GM12878 (cell line): Measurements from ENCODE around the gene GAMT. TPM values are rescaled to one million over a fixed set of nuclear protein-coding genes. Genes with fewer than 3 reads are reported as not detected.

Experiments
- BACH1 ChIP-seq: fragments of 450-650 bp; IDR thresholded peaks from 2 replicates; pipeline ENCODE4 v1.6.1; 2017; ENCODE audit warnings: mild to moderate bottlenecking, borderline replicate concordance
- CHD1 ChIP-seq: IDR thresholded peaks from 2 replicates; pipeline ENCODE4 v1.6.1; 2012; ENCODE audit warnings: low read depth, low read length, improper control_type of control experiment
- ETV6 ChIP-seq, 2 experiments: fragments of 450-650 bp in 1 of 2; IDR thresholded peaks in 1 of 2; conservative IDR thresholded peaks in 1 of 2; 2 replicates each; pipeline ENCODE4 v1.6.1; 2014; ENCODE audit warnings: antibody characterized with exemption in 1 of 2, borderline replicate concordance in 1 of 2, low read depth in 1 of 2, mild to moderate bottlenecking in 1 of 2, moderate library complexity in 1 of 2
- LARP7 ChIP-seq: fragments of 450-650 bp; IDR thresholded peaks from 2 replicates; pipeline ENCODE4 v1.6.1; 2017; ENCODE audit warnings: mild to moderate bottlenecking
- MEF2A ChIP-seq: IDR thresholded peaks from 2 replicates; pipeline ENCODE4 v1.6.1; 2011; ENCODE audit warnings: low read depth, mild to moderate bottlenecking, low read length, moderate library complexity; ENCODE audit not compliant: insufficient read depth
- NFIC ChIP-seq: IDR thresholded peaks from 2 replicates; pipeline ENCODE4 v1.6.1; 2012; ENCODE audit warnings: low read depth, mild to moderate bottlenecking, inconsistent platforms, low read length, moderate library complexity
- NR2C2 ChIP-seq: IDR thresholded peaks from 2 replicates; pipeline ENCODE4 v1.6.1; 2011; ENCODE audit warnings: borderline replicate concordance, low read depth; ENCODE audit not compliant: control insufficient read depth, insufficient read length
- NRF1 ChIP-seq: conservative IDR thresholded peaks from 2 replicates; pipeline ENCODE4 v1.6.1; 2011; ENCODE audit warnings: mild to moderate bottlenecking, low read depth, low read length, improper control_type of control experiment
- PKNOX1 ChIP-seq: fragments of 450-650 bp; IDR thresholded peaks from 2 replicates; pipeline ENCODE4 v1.6.1; 2016; ENCODE audit warnings: mild to moderate bottlenecking
- POU2F2 ChIP-seq: IDR thresholded peaks from 3 replicates; pipeline ENCODE4 v1.6.1; 2011; ENCODE audit warnings: low read depth, mild to moderate bottlenecking, low read length, borderline replicate concordance
- RAD51 ChIP-seq: fragments of 450-650 bp; IDR thresholded peaks from 2 replicates; pipeline ENCODE4 v1.6.1; 2016; ENCODE audit warnings: moderate library complexity, mild to moderate bottlenecking, inconsistent platforms
- RBBP5 ChIP-seq: fragments of 200-600 bp; sonication (generic); conservative IDR thresholded peaks from 2 replicates; pipeline ENCODE4 v1.6.1; 2016
- SP1 ChIP-seq: IDR thresholded peaks from one replicate; pipeline ENCODE4 v1.6.1; 2011; ENCODE audit warnings: low read depth, low read length
- TARDBP ChIP-seq: IDR thresholded peaks from 2 replicates; pipeline ENCODE4 v1.6.1; 2016; ENCODE audit warnings: borderline replicate concordance
- TBL1XR1 ChIP-seq: IDR thresholded peaks from 2 replicates; pipeline ENCODE4 v1.6.1; 2012; ENCODE audit warnings: low read depth, low read length, improper control_type of control experiment
- USF1 ChIP-seq: IDR thresholded peaks from 2 replicates; pipeline ENCODE4 v1.6.1; 2011; ENCODE audit warnings: borderline replicate concordance, low read depth, mild to moderate bottlenecking, moderate library complexity, mixed read lengths, low read length; ENCODE audit not compliant: insufficient read depth; ENCODE audit errors: extremely low read length
- WRNIP1 ChIP-seq: IDR thresholded peaks from 2 replicates; pipeline ENCODE4 v1.6.1; 2011; ENCODE audit warnings: low read depth, low read length, improper control_type of control experiment, borderline replicate concordance
- YBX1 ChIP-seq: fragments of 450-650 bp; IDR thresholded peaks from 2 replicates; pipeline ENCODE4 v1.6.1; 2016; ENCODE audit warnings: antibody characterized with exemption
- ZNF384 ChIP-seq: IDR thresholded peaks from 2 replicates; pipeline ENCODE4 v1.6.1; 2012; ENCODE audit warnings: low read depth, mild to moderate bottlenecking, low read length, improper control_type of control experiment, borderline replicate concordance
- ZNF592 ChIP-seq: fragments of 450-650 bp; IDR thresholded peaks from 2 replicates; pipeline ENCODE4 v1.6.1; 2017; ENCODE audit warnings: mild to moderate bottlenecking, moderate library complexity
- polyA plus RNA-seq, 11 experiments: library from polyadenylated mRNA; depleted of rRNA in 4 of 11; unstranded in 6 of 11; stranded (reverse) in 5 of 11; fragments of >200 nt; fragmentation: Nextera tagmentation in 4 of 11; fragmentation: Illumina TruSeq in 1 of 11; extraction: Ambion mirVana in 4 of 11; extraction: Trizol in 1 of 11; gene quantifications; 1 replicate in 1 of 11; 2 replicates in 10 of 11; pipeline versions ENCODE4 v1.2.1 to v1.2.3, GENCODE V29; 2011 to 2016; ENCODE audit warnings: inconsistent platforms in 2 of 11, missing spikeins in 2 of 11, low read depth in 1 of 11
- total RNA-seq, 4 experiments: library from RNA; depleted of rRNA in 3 of 4; stranded (reverse); fragments of >200 nt in 3 of 4; fragmentation: Illumina TruSeq in 1 of 4; extraction: Trizol in 1 of 4; gene quantifications; 2 replicates each; pipeline versions ENCODE4 v1.2.1 to v1.2.3, GENCODE V29; 2013 to 2021
- TF ChIP-seq, protein P1 (sequence below): IDR thresholded peaks from 2 replicates; pipeline ENCODE4 v1.6.1; 2012; ENCODE audit warnings: low read length, inconsistent platforms
- TF ChIP-seq, protein P2 (sequence below): fragments of 450-650 bp; IDR thresholded peaks from 2 replicates; pipeline ENCODE4 v1.6.1; 2016; ENCODE audit warnings: mild to moderate bottlenecking

Gene GAMT
- total and polyA plus RNA-seq, 10 of the 15 experiments (the other 5 are each of a cell fraction or from before 2014, with no cell fraction given), result 1.6 to 131 (median 38.8) TPM

DNA sequence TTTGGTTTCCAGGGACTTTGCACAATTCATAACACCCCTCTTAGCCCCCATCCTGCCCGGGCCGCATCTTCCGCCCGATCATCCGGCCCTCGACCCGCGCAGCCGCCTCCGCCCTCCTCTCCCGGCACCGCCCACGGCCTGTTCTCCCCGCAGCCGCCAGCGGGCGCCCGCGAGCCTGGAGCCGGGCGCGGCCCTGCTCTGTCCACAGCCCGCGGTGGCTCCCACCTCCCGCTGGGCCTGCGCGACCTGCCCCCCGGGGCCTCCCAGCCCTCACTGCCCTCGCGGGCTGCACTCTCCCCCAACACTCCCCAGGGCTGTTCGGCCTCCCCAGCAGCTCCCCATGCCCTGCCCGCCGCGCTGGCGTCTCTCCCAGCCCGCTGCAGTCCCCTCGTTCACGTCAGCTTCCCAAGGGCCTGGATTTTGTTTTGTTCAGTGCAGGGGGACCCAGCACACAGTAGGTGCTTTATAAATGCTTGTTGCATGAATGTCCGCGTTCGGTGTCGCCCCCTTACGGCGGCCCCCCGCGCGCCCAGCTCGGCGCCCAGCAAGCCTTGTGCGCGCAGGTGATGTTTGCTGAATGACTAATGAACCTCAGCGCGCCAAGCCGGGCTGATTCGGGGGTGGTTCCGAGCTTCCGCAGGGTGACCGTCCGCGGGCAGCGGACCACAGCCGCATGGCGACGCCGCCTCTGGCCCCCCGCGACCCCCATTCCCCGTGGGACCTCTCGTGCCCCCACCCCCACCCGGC is 44.0 kb upstream of the GAMT start (continued):
- TF ChIP-seq TARDBP, result no peak
- TF ChIP-seq RAD51, result no peak
- TF ChIP-seq POU2F2, result no peak
- TF ChIP-seq BACH1, result peak; percentile 72; the same call in 1 of the 2 replicates
- TF ChIP-seq USF1, result no peak
- no peak for TF ChIP-seq ETV6 (conservative IDR thresholded peaks at IDR 0.05 in 1 of 2, IDR thresholded peaks at IDR 0.05 in 1 of 2; ENCODE audit: borderline replicate concordance in 1 of 2, low read depth in 1 of 2)
- no peak for TF ChIP-seq RBBP5
- peak; percentile 38 for TF ChIP-seq SP1
- no peak for TF ChIP-seq TBL1XR1
- no peak for TF ChIP-seq CHD1
- peak; percentile 85 for TF ChIP-seq LARP7
- TF ChIP-seq, protein P1, sequence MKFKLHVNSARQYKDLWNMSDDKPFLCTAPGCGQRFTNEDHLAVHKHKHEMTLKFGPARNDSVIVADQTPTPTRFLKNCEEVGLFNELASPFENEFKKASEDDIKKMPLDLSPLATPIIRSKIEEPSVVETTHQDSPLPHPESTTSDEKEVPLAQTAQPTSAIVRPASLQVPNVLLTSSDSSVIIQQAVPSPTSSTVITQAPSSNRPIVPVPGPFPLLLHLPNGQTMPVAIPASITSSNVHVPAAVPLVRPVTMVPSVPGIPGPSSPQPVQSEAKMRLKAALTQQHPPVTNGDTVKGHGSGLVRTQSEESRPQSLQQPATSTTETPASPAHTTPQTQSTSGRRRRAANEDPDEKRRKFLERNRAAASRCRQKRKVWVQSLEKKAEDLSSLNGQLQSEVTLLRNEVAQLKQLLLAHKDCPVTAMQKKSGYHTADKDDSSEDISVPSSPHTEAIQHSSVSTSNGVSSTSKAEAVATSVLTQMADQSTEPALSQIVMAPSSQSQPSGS, result no peak
- peak; percentile 23; the same call in 1 of the 2 replicates for TF ChIP-seq NRF1
- TF ChIP-seq ZNF384, result no peak
- TF ChIP-seq ZNF592, result peak; percentile 65; the same call in 1 of the 2 replicates
- no peak for TF ChIP-seq NR2C2
- TF ChIP-seq PKNOX1, result no peak
- TF ChIP-seq, protein P2, sequence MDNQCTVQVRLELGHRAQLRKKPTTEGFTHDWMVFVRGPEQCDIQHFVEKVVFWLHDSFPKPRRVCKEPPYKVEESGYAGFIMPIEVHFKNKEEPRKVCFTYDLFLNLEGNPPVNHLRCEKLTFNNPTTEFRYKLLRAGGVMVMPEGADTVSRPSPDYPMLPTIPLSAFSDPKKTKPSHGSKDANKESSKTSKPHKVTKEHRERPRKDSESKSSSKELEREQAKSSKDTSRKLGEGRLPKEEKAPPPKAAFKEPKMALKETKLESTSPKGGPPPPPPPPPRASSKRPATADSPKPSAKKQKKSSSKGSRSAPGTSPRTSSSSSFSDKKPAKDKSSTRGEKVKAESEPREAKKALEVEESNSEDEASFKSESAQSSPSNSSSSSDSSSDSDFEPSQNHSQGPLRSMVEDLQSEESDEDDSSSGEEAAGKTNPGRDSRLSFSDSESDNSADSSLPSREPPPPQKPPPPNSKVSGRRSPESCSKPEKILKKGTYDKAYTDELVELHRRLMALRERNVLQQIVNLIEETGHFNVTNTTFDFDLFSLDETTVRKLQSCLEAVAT, result no peak
- TF ChIP-seq YBX1, result no peak
- TF ChIP-seq MEF2A, result no peak
- TF ChIP-seq WRNIP1, result no peak
- no peak for TF ChIP-seq NFIC
